NCI-H345 treated with DMSO at 0.1 percent for 48 hours (cell line): ENCODE data around the gene ATXN10.
"Not testable (repeated sequence)": the region's sequence is repeated elsewhere in the genome, so short reads cannot be mapped to it uniquely, and the experiment has no call there.

Experiments used
- DNase-seq: peaks from one replicate; lab custom pipeline; 2025; ENCODE audit not compliant: unreplicated experiment; lab: John Stamatoyannopoulos, UW

Gene ATXN10

DNA sequence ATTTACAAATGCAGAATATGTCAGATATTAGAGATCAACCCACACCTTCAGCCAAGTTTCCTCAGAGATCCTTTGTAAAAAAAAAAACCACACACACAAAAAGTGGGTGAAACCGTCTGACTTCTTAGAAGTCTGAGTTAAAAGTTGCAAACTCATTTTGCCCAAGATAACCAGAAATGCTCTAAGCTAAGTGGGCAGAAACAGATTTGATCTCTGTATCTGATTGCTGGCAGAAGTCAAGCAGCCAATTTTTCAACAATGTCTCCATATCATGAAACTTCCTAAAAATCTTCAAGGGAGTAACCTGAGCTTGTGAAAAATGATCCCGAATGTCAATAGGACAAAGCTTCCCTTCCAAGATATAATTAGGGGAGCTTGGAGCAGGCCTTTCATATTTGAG lies 28.6 kb upstream of the ATXN10 start:
- DNase-seq, result no peak

DNA sequence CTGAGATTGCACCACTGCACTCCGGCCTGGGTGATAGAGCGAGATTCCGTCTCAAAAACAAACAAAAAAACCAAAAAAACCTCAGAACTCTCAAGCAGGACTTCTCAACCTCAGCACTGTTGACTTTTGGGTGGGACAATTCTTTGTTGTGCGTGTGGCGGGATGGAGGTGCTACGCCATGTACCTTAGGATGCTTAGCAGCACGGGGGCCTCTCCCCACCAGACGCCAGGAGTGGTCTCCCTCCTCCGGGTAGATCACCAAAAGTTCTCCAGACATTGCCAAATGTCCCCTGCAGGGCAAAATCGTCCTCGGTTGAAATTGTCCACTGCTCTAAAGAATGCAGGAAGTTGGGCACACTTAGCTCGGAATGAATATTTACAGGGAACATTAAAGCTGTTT lies 26.9 kb upstream of the ATXN10 start:
- DNase-seq, result no peak

DNA sequence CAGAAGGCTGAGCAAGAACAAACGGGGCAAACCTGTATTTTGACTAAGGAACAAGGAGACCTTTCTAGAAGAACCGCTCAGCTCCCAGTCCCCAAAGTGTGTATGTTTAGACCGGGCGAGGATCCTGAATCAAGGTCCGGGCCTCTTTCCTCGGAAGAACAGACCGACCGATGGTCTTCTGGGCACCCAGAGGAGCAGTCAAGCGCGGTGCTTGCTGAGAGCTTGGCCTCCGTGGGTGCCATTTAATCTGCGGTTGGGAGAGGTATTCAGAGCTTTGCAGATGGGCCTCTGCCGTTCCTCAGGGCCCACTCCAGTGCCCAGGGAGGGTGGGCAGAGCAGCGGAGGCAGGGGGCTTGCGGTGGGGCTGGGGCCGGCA lies 26.5 kb upstream of the ATXN10 start:
- no peak for DNase-seq

DNA sequence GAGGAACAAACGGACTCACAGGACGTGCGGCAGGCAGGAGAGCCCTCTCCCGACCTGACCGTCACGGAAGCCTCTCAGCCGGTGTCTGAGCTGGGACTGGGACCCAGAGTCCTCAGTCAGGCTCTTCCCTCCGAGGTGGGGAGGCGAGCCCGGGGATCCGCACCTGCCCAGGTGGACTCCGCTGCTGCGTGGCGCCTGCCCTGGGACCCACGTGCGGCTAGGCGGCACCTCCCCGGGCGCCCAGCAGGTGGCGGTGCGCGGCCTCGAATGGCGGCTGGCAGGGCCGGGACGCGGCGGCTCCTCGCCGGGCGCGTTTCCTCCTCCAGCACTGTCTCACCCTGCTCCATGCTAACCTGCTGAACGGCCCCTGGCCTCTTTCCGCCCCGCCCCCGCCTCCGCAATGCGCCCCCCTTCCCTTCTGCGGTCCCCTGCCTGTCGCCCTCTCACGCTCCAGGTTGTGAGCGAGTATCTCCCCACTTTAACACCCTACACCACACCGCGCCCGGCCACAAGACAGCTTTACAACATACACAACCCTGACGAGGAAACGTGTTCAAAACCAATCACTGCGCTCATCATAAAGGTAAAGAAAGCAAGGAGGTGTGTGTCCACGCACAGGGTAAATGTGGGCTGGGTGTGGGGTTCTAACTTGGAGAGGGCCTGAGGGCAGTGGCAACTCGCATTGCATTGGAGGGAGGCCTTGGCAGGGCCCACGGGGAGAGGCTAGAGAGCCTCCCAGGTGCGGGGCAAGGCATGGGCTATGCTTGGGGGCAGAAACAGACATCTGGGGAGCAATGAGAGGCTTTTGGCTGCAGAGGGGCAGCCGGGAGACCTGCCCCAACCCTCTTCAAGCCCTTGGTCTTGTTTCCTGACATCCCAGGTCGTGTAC lies 25.9 kb upstream of the ATXN10 start:
- DNase-seq, result peak; percentile 7

DNA sequence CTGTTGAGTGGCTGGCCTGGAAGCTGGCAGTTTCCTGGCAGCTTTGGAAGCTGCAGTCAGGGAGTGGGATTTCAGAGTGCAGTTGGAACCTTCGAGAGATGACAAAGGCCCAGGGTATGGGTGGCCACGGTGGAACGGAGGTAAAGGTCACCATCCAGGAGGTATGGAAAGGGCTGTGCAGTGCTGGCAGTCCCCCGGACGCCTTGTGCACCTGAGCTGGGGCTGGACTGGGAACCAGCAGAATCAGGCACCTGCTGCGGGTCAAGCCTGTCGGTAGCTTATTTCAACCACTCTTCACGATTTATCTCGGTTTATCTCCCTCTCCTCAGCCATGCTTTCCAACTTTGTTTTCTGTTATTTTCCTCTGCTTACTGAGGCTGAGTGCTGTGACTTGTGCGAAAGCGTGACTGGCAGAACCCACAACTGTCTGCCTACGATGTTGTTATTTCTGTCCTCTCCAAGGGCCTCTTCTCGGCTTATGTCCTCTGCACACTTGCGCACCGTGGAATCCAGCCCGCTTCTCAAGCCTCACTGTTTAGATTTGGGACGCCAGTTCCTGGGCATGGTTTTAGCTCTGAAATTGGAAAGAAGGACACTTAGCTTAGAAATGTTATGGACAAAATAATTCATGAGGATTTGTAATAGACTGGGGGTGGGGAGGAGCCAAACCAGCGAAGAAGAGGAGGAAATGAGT lies 24.0 kb upstream of the ATXN10 start:
- no peak for DNase-seq

DNA sequence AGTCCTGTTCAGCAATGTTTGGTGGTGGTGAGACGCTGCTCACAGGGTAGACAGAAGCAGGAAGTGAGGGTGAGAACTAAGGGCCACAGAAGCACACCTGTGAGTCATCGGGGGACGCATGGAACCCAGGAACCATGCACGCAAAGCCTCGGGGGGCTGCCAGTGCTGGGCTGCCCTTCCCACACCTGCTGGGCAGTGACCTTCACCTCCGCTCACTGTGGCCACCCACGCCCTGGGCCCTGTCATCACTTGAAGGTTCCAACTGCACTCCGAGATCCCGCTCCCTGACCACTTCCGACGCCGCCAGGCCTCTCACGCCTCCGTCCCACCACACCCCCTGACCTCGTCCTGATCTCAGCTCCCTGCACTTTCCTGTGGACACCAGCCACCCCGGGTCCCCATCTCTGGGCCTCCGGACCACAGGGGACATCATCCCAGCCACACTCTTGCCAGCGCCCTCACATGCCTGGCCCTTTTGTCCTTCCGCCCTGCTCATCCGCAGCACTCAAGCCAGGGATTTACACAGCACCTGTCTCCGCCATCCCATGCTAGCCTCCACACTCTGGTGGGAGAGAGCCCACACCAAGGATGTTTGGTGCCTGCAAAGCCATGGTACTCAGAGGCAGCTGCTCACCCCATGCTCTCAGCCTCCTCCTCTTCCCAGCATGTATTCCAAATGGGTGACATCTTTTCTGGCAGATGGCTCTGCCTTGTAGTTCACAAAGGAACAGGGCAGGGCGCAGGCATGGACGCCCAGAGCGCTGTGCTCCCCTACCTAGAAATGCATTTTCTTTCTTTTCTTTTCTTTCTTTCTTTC lies 23.1 kb upstream of the ATXN10 start:
- DNase-seq, result peak; percentile 3

DNA sequence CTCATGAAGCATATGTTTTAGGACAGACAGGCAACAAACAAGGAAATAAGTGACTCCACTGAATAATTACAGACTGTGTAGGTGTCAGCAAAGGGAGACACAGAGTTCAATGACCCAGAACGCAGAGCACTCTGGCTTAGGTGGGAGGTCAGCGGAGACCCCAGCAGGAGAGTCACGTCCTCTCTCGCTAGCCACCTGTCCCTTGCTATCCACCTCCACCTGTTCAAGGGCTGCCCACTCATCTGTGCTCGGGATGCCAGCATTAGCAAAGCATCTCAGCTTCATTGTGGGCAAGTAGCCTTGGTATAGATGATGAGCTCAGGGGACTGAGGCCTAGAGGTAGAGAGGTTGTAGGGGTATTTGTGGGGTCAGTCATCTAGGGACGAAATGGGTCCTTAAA lies 21.8 kb upstream of the ATXN10 start:
- no peak for DNase-seq

DNA sequence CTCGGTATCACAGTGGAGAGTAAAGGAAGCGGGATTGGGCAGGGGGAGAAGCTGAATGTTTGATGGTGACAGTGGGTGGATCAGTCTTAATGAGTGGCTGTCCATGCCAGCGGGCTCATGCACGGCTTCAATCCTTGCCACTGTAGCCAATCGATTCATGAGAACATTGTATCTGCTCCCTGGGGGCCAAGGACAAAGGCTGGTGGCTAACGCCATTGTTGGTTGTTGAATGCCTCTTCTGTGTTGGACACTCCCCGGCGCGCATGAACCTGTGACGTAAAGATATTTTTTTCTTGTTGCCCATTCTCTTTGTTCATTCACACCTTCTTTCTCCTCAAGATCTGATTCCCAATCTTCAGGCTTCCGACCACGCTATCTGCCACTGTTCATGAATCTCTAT lies 20.9 kb upstream of the ATXN10 start:
- DNase-seq, result no peak

DNA sequence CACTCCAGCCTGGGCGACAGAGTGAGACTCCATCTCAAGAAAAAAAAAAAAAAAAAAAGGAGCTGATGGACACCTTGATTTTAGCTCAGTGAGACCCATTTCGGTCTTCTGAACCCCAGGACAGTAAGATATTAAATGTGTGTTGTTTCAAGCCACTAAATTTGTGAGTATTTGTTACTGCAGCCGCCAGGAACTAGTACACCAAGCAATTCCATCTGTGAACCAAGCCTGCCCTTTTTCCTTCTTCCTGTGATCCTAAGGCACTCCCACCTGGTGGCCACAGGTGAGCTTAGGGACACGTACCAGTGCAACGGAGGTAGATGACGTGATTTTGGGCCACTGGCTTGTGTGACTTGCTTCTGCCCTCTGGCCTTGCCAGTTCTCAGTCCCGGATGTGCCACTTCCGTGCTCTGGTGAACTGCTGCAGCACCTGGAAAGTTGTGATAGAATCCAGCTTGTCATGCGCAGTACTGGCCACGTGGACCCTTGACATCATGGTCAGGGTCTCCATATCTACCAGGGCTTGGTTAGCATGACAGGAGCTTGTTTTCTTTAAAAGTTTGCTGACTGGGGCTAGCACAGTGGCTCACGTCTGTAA lies 19.6 kb upstream of the ATXN10 start:
- no peak for DNase-seq

DNA sequence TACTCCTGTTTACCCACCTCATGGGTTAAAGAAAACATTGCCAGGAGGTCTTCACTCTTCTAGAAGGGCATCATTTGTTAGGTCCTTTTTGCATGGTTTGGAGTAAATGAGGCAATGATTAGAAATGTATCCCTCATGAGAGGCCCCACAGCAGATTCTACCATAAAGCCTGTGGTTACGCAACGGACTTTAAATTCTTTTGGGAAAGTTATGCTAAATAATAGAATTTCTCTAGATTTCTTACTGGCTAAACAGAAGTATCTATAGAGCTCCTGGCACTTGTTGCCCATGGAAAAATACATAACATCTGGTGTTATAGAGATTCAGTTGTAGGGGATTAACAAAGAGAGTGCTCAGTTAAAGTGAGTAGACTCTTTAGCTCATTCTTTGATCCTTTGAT lies 15.1 kb upstream of the ATXN10 start:
- no peak for DNase-seq

DNA sequence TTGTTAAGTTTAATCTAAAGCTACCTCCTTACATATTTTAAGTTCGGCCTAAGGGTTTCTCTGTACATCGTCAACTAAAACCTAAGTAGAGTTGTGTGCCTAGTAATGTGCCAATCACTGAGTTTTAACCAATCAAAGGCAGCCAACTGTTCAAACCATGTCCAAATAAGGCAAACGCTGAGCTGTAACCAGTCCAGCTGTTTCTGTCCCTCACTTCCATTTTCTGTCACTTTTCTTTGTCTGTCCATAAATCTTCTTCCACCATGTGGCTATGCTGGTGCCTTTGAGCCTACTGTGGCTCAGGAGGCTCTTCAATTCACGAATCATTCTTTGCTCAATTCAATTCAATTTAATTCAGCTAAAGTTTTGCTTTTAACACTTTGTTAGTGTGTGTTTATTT lies 13.9 kb upstream of the ATXN10 start:
- DNase-seq, result no peak

DNA sequence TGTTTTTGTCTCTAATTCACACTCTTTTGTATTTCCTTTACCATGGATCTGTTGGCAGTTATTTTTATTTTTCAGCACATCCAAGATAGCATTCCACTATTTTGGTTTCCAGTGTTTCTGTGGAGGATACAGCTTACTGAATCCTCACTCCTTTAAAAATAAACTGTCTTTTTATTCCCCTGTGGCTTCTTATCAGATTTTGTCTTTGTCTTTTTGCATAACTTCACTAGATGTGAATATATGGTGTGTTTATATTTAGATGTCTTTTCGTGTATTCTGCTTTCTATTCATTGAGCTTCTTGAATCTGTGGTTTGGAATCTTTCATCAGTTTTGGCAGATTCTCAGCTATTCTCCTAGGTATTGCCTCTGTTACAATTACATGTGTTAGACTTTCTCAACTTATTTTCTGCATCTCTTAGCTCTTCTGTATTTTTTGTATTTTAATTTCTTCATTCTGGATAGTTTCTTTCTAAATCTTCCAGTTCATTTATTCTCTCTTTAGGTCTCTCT lies 7.4 kb upstream of the ATXN10 start:
- no peak for DNase-seq

DNA sequence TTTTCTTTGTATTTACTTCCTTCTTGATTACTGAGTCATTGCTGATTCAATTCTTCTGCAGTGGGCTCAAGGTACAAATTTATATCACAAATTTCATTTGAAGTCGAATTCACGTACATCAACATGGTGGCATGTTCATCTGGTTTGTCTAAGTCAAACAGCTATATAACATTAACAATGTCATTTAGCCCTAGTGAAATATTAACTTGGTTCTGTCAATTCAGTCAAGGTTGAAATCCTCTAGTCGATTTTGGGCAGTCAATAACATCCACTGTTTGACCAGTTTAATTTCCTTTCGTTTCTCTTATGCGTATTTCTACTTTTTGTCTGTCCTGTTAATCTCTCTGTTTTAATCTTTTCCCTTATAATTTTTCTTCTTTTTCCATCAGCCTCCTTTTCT lies 4.1 kb upstream of the ATXN10 start:
- no peak for DNase-seq

DNA sequence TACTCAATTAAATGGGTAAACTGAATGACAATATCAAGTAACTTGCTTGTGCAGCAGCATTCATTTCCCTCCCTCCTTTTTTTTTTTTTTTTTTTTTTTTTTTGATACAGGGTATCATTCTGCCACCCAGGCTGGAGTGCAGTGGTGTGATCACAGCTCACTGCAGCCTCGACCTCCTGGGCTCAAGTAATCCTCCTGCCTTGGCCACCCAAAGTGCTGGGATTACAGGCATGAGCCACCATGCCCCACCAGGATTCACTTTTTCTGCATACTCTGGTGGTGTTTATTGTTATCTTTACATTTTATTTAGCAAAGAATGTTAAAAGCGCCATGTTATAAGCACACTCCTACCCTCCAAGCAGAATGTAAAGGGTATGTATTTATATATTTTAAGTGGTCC lies 1.3 kb upstream of the ATXN10 start:
- not testable (repeated sequence) for DNase-seq

DNA sequence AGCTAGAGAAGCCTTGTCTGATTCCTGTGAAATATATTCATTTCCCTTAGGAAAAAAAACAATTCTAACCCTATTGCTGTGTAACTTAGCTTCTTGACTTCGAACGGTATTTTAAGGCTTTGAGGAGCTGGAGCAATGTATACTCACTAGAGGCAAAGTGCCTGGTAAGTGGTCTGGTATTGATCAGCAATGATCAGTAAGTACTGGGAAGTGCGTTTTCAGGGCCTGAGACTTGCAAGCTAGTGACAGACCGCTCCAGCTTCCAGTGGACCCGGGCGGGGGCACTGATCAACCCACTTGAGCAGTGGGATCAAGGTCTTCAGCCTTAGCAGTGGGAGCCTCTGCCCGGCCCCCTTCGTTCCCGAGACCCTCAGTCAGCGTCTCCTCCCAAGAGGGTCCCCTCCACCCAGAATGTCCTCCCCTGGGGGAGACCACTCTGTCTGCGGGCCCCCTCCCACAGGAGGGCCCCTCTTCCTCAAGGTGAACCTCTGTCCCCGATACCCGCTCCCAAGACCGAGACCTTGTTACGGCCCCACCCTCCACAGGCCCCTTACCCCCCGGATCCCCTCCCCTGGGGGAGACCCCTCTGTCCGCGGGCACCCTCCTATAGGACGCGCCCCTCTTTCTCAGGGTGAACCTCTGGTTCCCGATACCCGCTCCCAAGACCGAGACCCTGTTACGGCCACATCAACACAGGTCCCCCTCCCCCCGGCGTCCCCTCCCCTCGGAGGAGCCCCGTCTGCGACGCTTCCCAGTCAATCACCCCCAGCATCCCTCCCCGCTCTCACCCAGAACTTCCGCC lies 452 bp upstream of the ATXN10 start:
- DNase-seq, result no peak

DNA sequence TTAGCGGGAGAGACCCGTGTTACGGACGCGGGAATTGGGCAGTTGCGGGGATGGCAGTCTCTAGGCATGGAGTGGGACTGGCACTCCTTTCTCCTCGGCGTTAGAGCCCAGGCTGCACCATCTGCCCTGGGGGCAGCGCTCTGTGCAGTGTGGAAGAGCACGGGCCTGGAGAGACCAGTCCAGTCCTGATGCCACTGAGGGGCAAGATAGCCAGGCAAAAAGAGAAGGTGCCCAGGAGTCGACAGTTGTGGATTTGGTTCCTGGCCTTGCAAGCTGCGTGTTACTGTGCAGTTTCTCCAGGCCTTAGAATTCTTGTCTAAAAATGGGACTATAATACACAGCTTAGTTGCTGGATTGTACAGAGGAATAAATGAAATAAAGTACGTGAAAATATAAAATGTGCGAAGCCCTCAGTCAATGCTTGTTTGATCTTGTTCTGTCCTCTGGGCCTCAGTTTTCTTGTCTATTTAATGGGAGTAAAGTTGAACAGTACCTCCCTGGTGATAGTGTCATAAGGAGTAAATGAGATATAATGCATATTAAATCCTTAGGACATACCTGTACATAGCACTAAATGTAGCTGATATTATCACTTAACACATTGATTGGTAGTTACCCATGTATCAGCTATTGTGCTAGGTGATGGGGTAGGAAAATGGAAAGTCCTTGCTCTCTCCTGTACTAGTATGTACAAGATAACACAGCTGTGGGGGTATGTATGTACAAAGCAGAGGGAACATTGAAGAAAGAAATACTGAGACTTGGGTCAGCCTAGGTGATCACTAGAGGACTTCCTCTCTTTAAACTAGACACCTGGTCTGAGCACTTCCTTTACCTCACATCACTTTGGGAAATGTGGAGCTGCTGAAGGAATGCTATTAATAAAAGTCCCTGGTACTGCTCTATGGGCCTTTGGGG lies 1.2 kb downstream of the ATXN10 start:
- DNase-seq, result no peak

DNA sequence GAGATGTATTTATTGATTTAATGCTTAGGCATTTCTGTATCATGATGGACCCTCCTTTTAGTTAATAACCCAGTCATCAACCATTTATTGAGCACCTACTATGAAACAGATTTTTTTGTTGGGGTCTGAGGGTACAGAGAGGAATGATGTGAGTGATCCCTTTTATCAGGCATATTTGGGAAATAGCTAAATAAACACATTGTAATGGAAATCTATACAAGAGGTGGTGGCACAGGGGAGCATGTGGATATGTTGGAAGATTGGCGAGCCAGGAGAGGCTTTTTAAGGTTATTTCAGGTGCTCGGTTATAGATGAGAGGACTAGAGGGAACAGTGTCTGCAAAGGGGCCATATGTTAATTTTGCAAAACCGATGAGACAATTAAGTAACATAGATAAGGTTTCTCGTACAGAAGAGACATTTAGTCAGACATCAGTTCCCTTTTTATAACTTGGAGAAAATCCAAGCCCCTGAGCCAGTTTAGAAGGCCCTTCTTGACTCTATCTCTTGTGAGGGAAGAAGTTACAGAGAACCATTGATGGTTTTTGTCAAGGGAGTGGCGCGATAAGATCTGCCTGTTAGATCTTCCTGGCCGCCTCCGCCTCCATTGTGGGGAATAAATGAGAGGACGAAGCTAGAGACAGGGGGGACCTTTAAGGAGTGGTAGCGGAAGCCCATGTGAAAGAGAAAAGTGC lies 2.0 kb downstream of the ATXN10 start:
- DNase-seq, result no peak

DNA sequence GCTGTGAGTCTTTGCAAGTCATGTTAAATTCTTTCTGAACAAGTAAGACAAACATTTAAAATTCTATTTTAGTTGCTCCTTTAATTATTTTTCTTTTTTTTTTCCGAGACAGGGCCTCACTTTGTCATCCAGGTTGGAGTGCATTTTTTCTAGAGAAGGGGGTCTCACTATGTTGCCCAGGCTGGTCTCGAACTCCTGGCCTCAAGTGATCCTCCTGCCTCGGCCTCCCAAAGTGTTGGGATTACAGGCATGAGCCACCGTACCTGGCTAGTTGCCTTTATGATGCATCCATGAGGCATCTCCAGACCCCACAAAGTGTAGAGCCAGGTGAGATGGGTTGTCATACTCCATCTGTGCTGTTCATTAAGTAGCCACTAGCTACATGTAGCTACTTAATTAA lies 4.4 kb downstream of the ATXN10 start:
- DNase-seq, result no peak

DNA sequence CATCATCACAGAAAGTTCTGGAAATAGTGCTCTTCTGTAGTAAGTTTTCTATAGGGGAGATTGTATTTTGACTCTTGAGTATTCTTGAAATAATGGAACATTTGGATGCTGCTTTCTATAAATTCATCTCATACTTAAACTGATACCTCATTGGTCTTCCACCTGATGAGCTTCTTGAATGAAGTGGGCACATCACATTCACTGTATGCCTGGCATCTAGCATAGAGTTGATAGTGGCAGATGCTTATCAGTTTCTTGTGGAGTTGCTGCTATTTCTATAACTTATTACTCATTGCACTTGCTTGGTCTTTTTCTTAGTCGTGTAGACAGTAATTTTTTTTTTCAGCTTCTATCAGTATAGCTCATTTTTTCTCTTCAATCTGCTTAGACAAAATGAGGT lies 5.4 kb downstream of the ATXN10 start:
- DNase-seq, result no peak
